ENCODE measurements around the gene KCNH8. TPM values are rescaled to one million over a fixed set of nuclear protein-coding genes. Genes with fewer than 3 reads are reported as not detected.

The KCNH8 gene
- total RNA-seq, 1 experiment from 2014 or later, result 0.04 TPM

DNA sequence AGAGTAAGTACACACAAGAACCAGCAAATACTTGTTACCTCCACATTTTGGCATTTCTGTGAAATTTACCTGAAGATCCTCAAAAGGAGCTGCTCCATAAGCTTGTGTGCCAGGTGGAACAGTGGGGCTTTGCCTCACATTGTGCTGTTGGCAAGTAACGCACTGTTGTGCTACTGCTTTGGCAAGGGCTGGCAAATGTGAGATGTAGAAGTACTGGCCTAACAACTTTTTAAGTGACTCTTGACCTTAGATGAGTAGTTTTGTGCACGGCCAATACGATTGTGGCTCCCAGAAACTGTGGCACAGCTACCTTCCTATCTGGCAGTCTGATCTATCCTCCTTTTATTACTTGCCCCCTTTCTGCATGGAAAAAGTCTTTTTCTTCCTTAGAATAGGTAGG is 337.0 kb downstream of the KCNH8 start:
- no peak for DNase-seq (ENCODE audit: low spot score)

- DNase-seq (ENCODE audit: low spot score), result no peak
These were observed 339.1 kb downstream of the KCNH8 start for GRCh38 chr3:19487386-19487785.

DNA sequence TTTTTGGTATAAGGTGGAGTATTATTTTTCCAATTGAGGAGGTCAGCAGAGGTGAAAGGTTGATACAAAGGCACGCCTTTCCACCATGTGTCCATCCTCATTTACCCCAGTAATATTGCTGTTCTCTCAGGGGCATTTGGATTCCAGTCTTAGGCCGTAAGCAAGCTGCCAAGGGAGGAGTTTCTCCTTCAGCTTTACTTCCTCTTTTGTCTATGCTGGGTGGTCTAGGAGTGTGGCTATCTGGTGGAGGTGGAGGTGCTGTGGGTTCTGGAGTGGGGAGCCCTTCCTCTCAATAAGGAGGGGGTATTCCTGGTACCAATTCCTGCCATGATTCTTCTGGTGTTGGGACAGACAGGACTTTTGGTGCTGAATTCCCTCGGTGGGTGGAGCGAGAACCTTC is 340.6 kb downstream of the KCNH8 start:
- DNase-seq (ENCODE audit: low spot score), result no peak

- DNase-seq (ENCODE audit: low spot score), result no peak
These were observed 341.6 kb downstream of the KCNH8 start for GRCh38 chr3:19489936-19490335.

- no peak for DNase-seq (ENCODE audit: low spot score)
These were observed 357.9 kb downstream of the KCNH8 start for GRCh38 chr3:19506171-19506570.

DNA sequence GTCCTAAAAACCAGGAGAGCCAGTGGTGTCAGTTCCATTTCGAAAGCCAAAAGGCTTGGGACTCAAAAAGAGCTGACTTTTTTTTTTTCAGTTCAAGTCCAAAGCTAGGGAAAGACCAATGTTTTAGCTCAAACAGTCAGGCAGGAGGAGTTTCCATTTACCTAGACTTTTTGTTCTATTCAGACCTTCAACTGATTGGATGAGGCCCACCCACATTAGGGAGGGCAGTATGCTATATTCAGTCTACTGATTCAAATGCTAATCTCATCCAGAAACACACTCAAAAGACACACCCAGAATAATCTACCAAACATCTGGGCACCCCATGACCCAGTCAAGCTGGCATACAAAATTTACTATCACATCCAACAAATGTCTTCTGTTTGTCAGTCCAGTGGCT is 374.0 kb downstream of the KCNH8 start:
- no peak for DNase-seq (ENCODE audit: low spot score)

- DNase-seq (ENCODE audit: low spot score), result no peak
These were observed 377.8 kb downstream of the KCNH8 start for GRCh38 chr3:19526071-19526470.

GRCh38 chr3:19527746-19528145 is 379.4 kb downstream of the KCNH8 start:
- DNase-seq (ENCODE audit: low spot score), result no peak

- no peak for DNase-seq (ENCODE audit: low spot score)
These were observed 383.1 kb downstream of the KCNH8 start for GRCh38 chr3:19531426-19531825.

- no peak for DNase-seq (ENCODE audit: low spot score)
These were observed 391.4 kb downstream of the KCNH8 start for GRCh38 chr3:19539518-19540392.

DNA sequence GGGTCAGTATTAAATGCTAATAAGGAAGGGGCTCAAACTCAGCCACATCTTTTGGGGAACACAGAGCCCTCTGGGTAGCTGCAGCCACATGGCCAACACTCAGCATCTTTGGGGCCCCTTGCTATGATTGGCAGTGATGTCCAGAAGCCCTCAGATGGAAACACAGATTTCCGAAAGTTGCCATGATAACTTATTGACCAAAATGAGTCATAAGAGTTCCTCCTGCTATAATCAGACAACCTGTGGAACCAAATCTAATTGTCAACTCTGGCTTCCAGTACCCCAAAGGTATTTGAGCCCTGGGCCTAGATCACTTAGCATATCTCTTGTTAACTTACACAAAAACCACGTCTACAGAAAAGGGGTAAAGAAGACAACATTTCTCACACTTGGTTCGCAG is 392.2 kb downstream of the KCNH8 start:
- DNase-seq (ENCODE audit: low spot score), result no peak

- DNase-seq (ENCODE audit: low spot score), result no peak
These were observed 393.0 kb downstream of the KCNH8 start for GRCh38 chr3:19541284-19541683.

DNA sequence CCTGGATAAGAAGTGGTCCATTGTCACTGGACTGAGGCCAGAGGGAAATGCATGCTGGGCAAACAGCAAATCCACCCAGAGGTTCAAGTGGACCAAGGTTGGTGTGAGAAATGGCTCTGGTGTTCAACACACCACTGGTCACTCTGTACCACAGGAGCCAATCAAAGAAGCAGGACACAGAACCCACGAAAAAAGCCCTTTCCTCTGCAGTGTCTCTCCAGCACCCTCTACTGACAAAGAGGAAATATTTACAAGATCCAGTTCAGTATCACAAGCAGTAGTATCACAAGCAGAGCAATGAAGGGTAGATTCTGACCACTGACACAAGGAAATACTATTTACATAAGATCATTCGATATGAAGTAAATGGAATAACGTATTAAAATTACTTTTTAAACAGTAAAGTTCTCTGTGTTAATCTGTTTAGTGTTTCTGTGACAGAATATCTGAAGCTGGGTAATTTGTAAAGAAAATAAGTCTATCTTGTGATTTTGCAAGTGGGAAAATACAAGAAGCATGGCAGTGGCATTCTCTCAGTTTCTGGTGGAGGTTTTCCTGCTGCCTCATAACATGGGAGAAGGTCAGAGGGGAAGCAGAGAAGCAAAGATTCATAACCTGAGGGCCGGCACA is 395.0 kb downstream of the KCNH8 start:
- DNase-seq (ENCODE audit: low spot score), result peak; percentile 2

DNA sequence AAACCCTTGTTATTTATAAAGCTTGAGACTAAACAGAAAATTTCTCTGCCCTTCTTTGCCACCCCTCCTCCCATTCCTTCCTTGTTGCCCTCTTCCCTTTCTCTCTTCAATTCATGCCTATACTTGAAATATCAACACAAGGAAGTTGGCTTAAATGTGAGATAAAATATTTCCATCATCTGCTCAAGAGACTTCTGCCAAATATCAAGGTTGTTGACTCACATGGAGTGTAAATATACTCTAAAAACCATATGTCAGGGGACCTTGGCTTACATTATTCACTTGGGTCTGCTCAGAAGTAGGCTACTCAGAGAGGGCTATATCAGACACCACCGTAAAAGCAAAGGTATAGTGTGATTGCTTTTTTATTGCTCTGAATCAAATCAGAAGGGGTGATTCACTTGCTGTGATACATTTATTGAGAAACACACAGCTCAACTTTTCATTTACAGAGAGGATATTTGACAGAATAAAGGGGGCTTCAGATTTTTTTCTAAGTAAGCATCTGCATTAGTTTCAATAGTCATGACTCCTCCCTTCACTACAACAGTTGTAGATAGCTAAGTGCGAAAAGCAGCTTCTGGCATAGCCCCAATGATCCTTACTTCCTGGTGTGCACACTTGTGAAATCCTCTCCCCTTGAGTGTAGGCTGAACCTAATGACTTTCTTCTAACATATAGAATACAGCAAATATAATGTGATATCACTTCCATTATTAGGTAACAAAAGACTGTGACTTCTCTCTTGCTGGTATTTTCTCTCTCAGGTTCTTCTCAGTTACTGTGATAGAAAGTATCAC is 399.6 kb downstream of the KCNH8 start:
- DNase-seq (ENCODE audit: low spot score), result no peak

DNA sequence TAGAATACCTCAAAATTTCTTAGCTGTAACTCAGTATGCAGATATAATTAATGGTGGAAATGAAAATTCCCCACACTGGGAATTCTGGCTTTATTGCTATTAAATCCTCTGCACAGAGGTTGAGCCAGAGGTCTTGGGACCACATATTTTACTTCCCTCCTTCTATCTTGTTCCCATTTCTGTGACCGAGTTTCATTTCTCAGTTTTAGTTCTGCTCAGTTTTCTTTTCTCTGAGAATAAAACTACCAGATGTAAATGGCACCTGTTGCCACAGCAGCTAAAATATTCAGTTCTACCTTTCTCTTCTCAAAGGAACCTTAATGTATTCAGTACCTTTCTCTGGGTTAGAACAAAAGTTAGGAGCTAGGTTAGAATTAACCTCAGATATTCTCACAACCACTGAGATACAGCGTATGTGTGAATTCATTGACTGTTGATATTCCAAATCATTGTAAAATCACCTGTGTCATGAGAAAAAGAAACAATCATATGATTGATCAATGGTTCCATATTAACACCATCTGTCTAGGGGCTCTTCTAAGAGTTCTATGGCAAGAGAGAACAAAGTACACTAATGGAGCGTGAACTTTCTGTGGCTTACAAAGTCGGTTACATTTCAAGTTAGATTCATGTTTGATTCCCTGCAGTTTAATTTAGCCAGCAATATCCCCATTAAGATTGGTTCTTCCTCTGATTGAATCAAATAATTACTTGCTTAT is 411.6 kb downstream of the KCNH8 start:
- DNase-seq (ENCODE audit: low spot score), result no peak

- DNase-seq (ENCODE audit: low spot score), result no peak
These were observed 425.3 kb downstream of the KCNH8 start for GRCh38 chr3:19573644-19574043.

DNA sequence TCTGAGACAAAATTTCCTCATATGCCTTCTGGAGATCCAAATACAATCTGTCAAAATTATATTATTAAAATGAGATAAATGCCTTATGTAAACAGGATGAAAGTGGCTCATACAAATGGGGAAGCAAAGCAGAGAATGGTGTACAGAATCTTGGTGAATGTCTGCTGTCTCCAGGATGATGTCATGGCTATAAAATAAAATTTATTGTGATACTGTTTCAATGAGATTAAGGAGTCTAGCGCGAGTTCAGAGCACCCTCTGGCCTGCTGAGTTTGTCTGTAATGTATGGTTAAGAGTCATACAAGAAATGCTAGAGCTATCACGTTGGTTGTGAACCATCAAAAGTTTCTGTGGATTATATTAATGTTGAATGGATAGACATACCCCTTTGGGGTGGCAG is 426.0 kb downstream of the KCNH8 start:
- DNase-seq (ENCODE audit: low spot score), result no peak

DNA sequence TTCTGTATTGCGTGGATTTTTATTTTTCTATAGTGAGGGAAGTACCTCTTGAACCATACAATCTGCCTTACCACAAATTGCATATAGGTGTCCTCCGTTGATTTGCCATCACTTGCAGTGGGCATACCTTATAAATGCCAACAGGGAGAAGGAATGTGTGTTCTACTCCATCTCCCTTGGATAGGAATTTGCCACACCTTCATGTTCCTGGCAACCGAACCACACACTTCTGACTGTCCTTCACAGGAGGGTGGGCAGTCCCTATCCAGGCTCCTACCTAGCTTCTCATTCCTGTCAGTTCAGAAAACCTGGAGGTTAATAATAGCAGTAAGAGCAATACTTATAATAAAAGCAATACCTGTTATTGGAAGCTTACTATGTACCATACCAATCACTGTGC is 428.0 kb downstream of the KCNH8 start:
- DNase-seq (ENCODE audit: low spot score), result no peak
